Progenitor cell of endocrine pancreas (in vitro differentiated cells): ENCODE data around the gene GULP1. TPM values are rescaled to one million over a fixed set of nuclear protein-coding genes. Genes with fewer than 3 reads are reported as not detected.

Experiments used
- DNase-seq: peaks from one replicate; pipeline ENCODE4 v3.0.0; 2021; ENCODE audit warnings: low spot score; ENCODE audit not compliant: unreplicated experiment
- H3K27ac Mint-ChIP-seq: 2 replicates; pipeline ENCODE4 v1.8.0; 2021; ENCODE audit warnings: mild to moderate bottlenecking, moderate library complexity, mixed read lengths
- H3K27me3 Mint-ChIP-seq: 2 replicates; pipeline ENCODE4 v1.8.0; 2021; ENCODE audit warnings: mixed read lengths
- H3K36me3 Mint-ChIP-seq: 2 replicates; pipeline ENCODE4 v1.8.0; 2022; ENCODE audit warnings: mixed read lengths; ENCODE audit not compliant: insufficient read depth
- H3K4me1 Mint-ChIP-seq: 2 replicates; pipeline ENCODE4 v1.8.0; 2021; ENCODE audit warnings: low read depth, mixed read lengths
- H3K4me3 Mint-ChIP-seq: 2 replicates; pipeline ENCODE4 v1.8.0; 2021; ENCODE audit warnings: low read depth, mild to moderate bottlenecking, moderate library complexity, mixed read lengths
- H3K9me3 Mint-ChIP-seq: 2 replicates; pipeline ENCODE4 v1.8.0; 2021; ENCODE audit warnings: low read depth, mixed read lengths
- total RNA-seq: library from RNA; stranded (reverse); gene quantifications from 2 replicates; pipeline ENCODE4 v1.2.1, GENCODE V29; 2021
- TF ChIP-seq, protein P1 (sequence below): fragments of 200-600 bp; sonication (generic); IDR thresholded peaks from one replicate; pipeline ENCODE4 v1.5.0; 2021; ENCODE audit warnings: antibody characterized with exemption, mild to moderate bottlenecking; ENCODE audit not compliant: unreplicated experiment

The GULP1 gene
- total RNA-seq, 1 donor from 2014 or later, result 39.4 TPM

- Mint-ChIP-seq H3K27me3 (no peaks in the 10 kb centered on the region), H3K9me3 (no peaks in the 10 kb centered on the region), H3K4me3 (no peak overlapping the region), H3K27ac (no peak overlapping the region), H3K36me3 (peaks cover 2% of the 10 kb centered on the region), H3K4me1 (peaks cover 8% of the 10 kb centered on the region)
- TF ChIP-seq, protein P1, sequence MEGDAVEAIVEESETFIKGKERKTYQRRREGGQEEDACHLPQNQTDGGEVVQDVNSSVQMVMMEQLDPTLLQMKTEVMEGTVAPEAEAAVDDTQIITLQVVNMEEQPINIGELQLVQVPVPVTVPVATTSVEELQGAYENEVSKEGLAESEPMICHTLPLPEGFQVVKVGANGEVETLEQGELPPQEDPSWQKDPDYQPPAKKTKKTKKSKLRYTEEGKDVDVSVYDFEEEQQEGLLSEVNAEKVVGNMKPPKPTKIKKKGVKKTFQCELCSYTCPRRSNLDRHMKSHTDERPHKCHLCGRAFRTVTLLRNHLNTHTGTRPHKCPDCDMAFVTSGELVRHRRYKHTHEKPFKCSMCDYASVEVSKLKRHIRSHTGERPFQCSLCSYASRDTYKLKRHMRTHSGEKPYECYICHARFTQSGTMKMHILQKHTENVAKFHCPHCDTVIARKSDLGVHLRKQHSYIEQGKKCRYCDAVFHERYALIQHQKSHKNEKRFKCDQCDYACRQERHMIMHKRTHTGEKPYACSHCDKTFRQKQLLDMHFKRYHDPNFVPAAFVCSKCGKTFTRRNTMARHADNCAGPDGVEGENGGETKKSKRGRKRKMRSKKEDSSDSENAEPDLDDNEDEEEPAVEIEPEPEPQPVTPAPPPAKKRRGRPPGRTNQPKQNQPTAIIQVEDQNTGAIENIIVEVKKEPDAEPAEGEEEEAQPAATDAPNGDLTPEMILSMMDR, result no peak
- DNase-seq, result no peak
These were observed 46.8 kb downstream of the GULP1 start for GRCh38 chr2:188338463-188338862.

DNA sequence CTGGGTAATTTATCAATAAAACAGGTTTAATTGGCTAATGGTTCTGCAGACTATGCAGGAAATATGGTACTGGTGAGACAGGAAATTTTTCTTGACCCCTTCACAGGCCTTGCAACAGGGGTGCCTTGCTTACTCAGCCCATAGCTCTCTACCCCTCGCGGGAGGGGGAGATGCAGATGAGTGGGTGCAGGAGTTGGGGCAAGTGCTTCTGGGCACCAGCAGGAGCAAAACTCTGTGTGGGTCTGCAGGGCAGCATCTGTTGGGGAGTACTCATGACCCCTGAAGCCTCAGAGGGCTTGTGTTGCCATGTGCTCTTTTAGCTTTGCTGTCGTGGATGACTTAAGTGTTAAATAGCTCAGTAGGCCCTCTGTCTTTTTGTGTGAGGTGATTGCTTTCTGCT, 48.6 kb downstream of the GULP1 start:
- DNase-seq, result no peak
- H3K4me1 Mint-ChIP-seq, result no peaks in the 10 kb centered on the region
- no peaks in the 10 kb centered on the region for H3K9me3 Mint-ChIP-seq
- no peak overlapping the region for H3K27ac Mint-ChIP-seq
- no peak overlapping the region for H3K4me3 Mint-ChIP-seq
- H3K27me3 Mint-ChIP-seq, result no peaks in the 10 kb centered on the region
- peaks cover 2% of the 10 kb centered on the region for H3K36me3 Mint-ChIP-seq
- TF ChIP-seq, protein P1, result no peak

- no peaks in the 10 kb centered on the region for H3K36me3 Mint-ChIP-seq
- H3K9me3 Mint-ChIP-seq, result no peaks in the 10 kb centered on the region
- DNase-seq, result no peak
- H3K27ac Mint-ChIP-seq, result no peak overlapping the region
- H3K4me1 Mint-ChIP-seq, result no peaks in the 10 kb centered on the region
- no peaks in the 10 kb centered on the region for H3K27me3 Mint-ChIP-seq
- TF ChIP-seq, protein P1, result no peak
- H3K4me3 Mint-ChIP-seq, result no peak overlapping the region
These were observed 53.3 kb downstream of the GULP1 start for GRCh38 chr2:188345020-188345419.

GRCh38 chr2:188345426-188345825, 53.8 kb downstream of the GULP1 start:
- H3K4me1 Mint-ChIP-seq, result no peaks in the 10 kb centered on the region
- H3K27ac Mint-ChIP-seq, result no peak overlapping the region
- H3K9me3 Mint-ChIP-seq, result no peaks in the 10 kb centered on the region
- no peaks in the 10 kb centered on the region for H3K36me3 Mint-ChIP-seq
- no peak overlapping the region for H3K4me3 Mint-ChIP-seq
- no peak for DNase-seq
- TF ChIP-seq, protein P1, result no peak
- no peaks in the 10 kb centered on the region for H3K27me3 Mint-ChIP-seq

GRCh38 chr2:188345831-188346458, 54.3 kb downstream of the GULP1 start:
- Mint-ChIP-seq H3K27me3 (no peaks in the 10 kb centered on the region), H3K4me1 (no peaks in the 10 kb centered on the region), H3K4me3 (no peak overlapping the region), H3K27ac (no peak overlapping the region), H3K9me3 (no peaks in the 10 kb centered on the region), H3K36me3 (no peaks in the 10 kb centered on the region)
- no peak for DNase-seq
- TF ChIP-seq, protein P1, result no peak
